Caco-2 (cell line): ENCODE results near the gene HERC2. TPM values are rescaled to one million over a fixed set of nuclear protein-coding genes. Genes with fewer than 3 reads are reported as not detected.

Experiments used
- BruUV-seq: library from RNA; stranded (reverse); fragments of 400-500 nt; replicated peaks from 2 replicates; lab custom pipeline; 2021; lab: Mats Ljungman, UMichigan
- CTCF ChIA-PET: fragments of 300-600 bp; sonication (Branson Sonifier 250); formaldehyde crosslinking; loops from one replicate; lab custom pipeline; 2022; ENCODE audit warnings: antibody characterized with exemption; lab: Charles Lee
- POLR2A ChIA-PET: fragments of 300-600 bp; sonication (Branson Sonifier 250); formaldehyde crosslinking; loops from one replicate; lab custom pipeline; 2022; ENCODE audit warnings: antibody characterized with exemption; lab: Charles Lee
- DNase-seq, 2 experiments: peaks; one replicate each; pipeline versions ENCODE4 v3.0.0 to v3.0.0-alpha.2; 2020 to 2022
- H3K27me3 ChIP-seq: replicated peaks from 2 replicates; pipeline ENCODE4 v1.6.0; 2011; ENCODE audit warnings: low read length; ENCODE audit not compliant: control insufficient read depth, insufficient read depth
- H3K36me3 ChIP-seq: 2 replicates; pipeline ENCODE4 v1.5.1; 2011; ENCODE audit warnings: low read length; ENCODE audit not compliant: control insufficient read depth, insufficient read depth
- H3K4me1 ChIP-seq: fragments of 250-450 bp; sonication (Bioruptor Pico); 2 replicates; pipeline ENCODE4 v1.5.1; 2020; ENCODE audit warnings: mild to moderate bottlenecking
- H3K4me3 ChIP-seq: 2 replicates; pipeline ENCODE4 v1.5.1; 2011; ENCODE audit warnings: low read depth, mild to moderate bottlenecking, control low read depth, low read length
- H3K9me3 ChIP-seq: fragments of 250-450 bp; sonication (Bioruptor Pico); 2 replicates; pipeline ENCODE4 v1.5.1; 2020; ENCODE audit warnings: mild to moderate bottlenecking, moderate library complexity
- H3K27ac Mint-ChIP-seq: one replicate; pipeline ENCODE4 v1.8.0; 2022; ENCODE audit warnings: mixed read lengths; ENCODE audit not compliant: unreplicated experiment
- H3K27me3 Mint-ChIP-seq: one replicate; pipeline ENCODE4 v1.8.0; 2022; ENCODE audit warnings: mixed read lengths; ENCODE audit not compliant: insufficient read depth, unreplicated experiment
- H3K36me3 Mint-ChIP-seq: one replicate; pipeline ENCODE4 v1.8.0; 2022; ENCODE audit warnings: mild to moderate bottlenecking, mixed read lengths; ENCODE audit not compliant: insufficient read depth, unreplicated experiment
- H3K4me1 Mint-ChIP-seq: one replicate; pipeline ENCODE4 v1.8.0; 2022; ENCODE audit warnings: low read depth, mixed read lengths; ENCODE audit not compliant: unreplicated experiment
- H3K4me3 Mint-ChIP-seq: one replicate; pipeline ENCODE4 v1.8.0; 2022; ENCODE audit warnings: mild to moderate bottlenecking, moderate library complexity, mixed read lengths; ENCODE audit not compliant: unreplicated experiment
- H3K9me3 Mint-ChIP-seq: one replicate; pipeline ENCODE4 v1.8.0; 2022; ENCODE audit warnings: mixed read lengths; ENCODE audit not compliant: unreplicated experiment
- CTCF ChIP-seq, 2 experiments: fragments of 200-600 bp in 1 of 2; IDR thresholded peaks; 1 replicate in 1 of 2; 2 replicates in 1 of 2; pipeline versions ENCODE4 v1.5.1 to v1.8.0; 2011 to 2022; ENCODE audit warnings: antibody characterized with exemption in 1 of 2, control low read depth in 1 of 2, inconsistent platforms in 1 of 2, low read depth in 1 of 2, low read length in 1 of 2, mild to moderate bottlenecking in 1 of 2, moderate library complexity in 1 of 2; ENCODE audit not compliant: insufficient read depth in 1 of 2, severe bottlenecking in 1 of 2, unreplicated experiment in 1 of 2
- intact Hi-C: fragments of 100-400 bp; cut with micrococcal nuclease; formaldehyde crosslinking; loops from one replicate; pipeline ENCODE4 v1.10.0; 2022; ENCODE audit not compliant: unreplicated experiment
- total RNA-seq: library from RNA; stranded (reverse); gene quantifications from 2 replicates; pipeline ENCODE4 v1.2.3, GENCODE V29; 2022

HERC2 gene
- total RNA-seq, 1 experiment from 2014 or later, result 76.9 TPM

GRCh38 chr15:28099555-28100140, 222.3 kb downstream of the HERC2 start:
- ChIA-PET POLR2A (no interaction called here), CTCF (interaction anchor here (0.6 to 1.7 kb wide), 16 partner anchors 8 to 1840 kb away, joined by 3 to 22 read pairs (median 4); no protein-coding TSS in a partner anchor)
- Mint-ChIP-seq H3K9me3 (no peaks in the 10 kb centered on the region), H3K36me3 (peaks cover 6% of the 10 kb centered on the region), H3K4me3 (peak overlapping the region; percentile 71), H3K4me1 (peaks cover 11% of the 10 kb centered on the region), H3K27me3 (peaks cover 9% of the 10 kb centered on the region), H3K27ac (no peak overlapping the region)
- no peak for DNase-seq
- Histone ChIP-seq H3K9me3 (no peaks in the 10 kb centered on the region), H3K4me1 (peaks cover 7% of the 10 kb centered on the region), H3K27me3 (no peaks in the 10 kb centered on the region), H3K36me3 (no peaks in the 10 kb centered on the region; the same call in 1 of the 2 replicates), H3K4me3 (peak overlapping the region; percentile 71)
- intact Hi-C loops, result loop anchor here (1.0 to 10.0 kb wide), 3 partner anchors 13 to 1215 kb away; no protein-coding TSS in a partner anchor
- no peak for TF ChIP-seq CTCF (IDR thresholded peaks at IDR 0.05; ENCODE audit: insufficient read depth in 1 of 2, low read depth in 1 of 2, low read length in 1 of 2, severe bottlenecking in 1 of 2, unreplicated experiment in 1 of 2)
- no TSS peak for BruUV-seq

- Histone ChIP-seq H3K36me3 (no peaks in the 10 kb centered on the region; the same call in 1 of the 2 replicates), H3K9me3 (no peaks in the 10 kb centered on the region), H3K27me3 (no peaks in the 10 kb centered on the region), H3K4me3 (peak within 1 kb of the TSS; percentile 71), H3K4me1 (peaks cover 7% of the 10 kb centered on the region)
- Mint-ChIP-seq H3K36me3 (peaks cover 6% of the 10 kb centered on the region), H3K4me1 (peaks cover 11% of the 10 kb centered on the region), H3K27me3 (peaks cover 10% of the 10 kb centered on the region), H3K9me3 (no peaks in the 10 kb centered on the region), H3K4me3 (peak within 1 kb of the TSS; percentile 71), H3K27ac (no peak within 1 kb of the TSS)
- intact Hi-C loops, result loop anchor here (1.0 to 10.0 kb wide), 3 partner anchors 13 to 1214 kb away; no protein-coding TSS in a partner anchor
- DNase-seq, result peak; percentile 89 to 95
- peak; percentile 78 to 80 for TF ChIP-seq CTCF (IDR thresholded peaks at IDR 0.05; ENCODE audit: insufficient read depth in 1 of 2, low read depth in 1 of 2, low read length in 1 of 2, severe bottlenecking in 1 of 2, unreplicated experiment in 1 of 2)
- POLR2A ChIA-PET, result no interaction called here
- CTCF ChIA-PET, result interaction anchor here (0.6 to 1.7 kb wide), 17 partner anchors 9 to 1841 kb away, joined by 3 to 22 read pairs (median 4); no protein-coding TSS in a partner anchor
- BruUV-seq, result no TSS peak
Observed at GRCh38 chr15:28098766-28099554, 223.0 kb downstream of the HERC2 start, which contains the start of gene OCA2. Gene OCA2 (minus strand): TSS chr15:28099315. CDS start chr15:28081874, 17,441 bp downstream.

GRCh38 chr15:28098360-28098765, 223.6 kb downstream of the HERC2 start:
- Mint-ChIP-seq H3K27ac (no peak overlapping the region), H3K36me3 (peaks cover 6% of the 10 kb centered on the region), H3K27me3 (peaks cover 12% of the 10 kb centered on the region), H3K4me1 (peaks cover 11% of the 10 kb centered on the region), H3K4me3 (peak overlapping the region; percentile 71), H3K9me3 (no peaks in the 10 kb centered on the region)
- no TSS peak for BruUV-seq
- no peak for TF ChIP-seq CTCF (IDR thresholded peaks at IDR 0.05; ENCODE audit: insufficient read depth in 1 of 2, low read depth in 1 of 2, low read length in 1 of 2, severe bottlenecking in 1 of 2, unreplicated experiment in 1 of 2)
- no peaks in the 10 kb centered on the region for H3K9me3 ChIP-seq
- peak overlapping the region; percentile 71 for H3K4me3 ChIP-seq
- intact Hi-C loops, result loop anchor here (10.0 kb wide), 1 partner anchor 1214 kb away; no protein-coding TSS in a partner anchor
- no peaks in the 10 kb centered on the region for H3K27me3 ChIP-seq
- H3K36me3 ChIP-seq, result no peaks in the 10 kb centered on the region; the same call in 1 of the 2 replicates
- no peak for DNase-seq
- ChIA-PET CTCF (interaction anchor here (0.6 to 1.7 kb wide), 2 partner anchors 60 to 76 kb away, joined by 3 to 11 read pairs; no protein-coding TSS in a partner anchor), POLR2A (no interaction called here)
- H3K4me1 ChIP-seq, result peaks cover 7% of the 10 kb centered on the region
